HG03064 (cell line): ENCODE results near the gene DAZAP2.
A peak's percentile ranks its signal among the peaks of the same experiment; 100 is the strongest.

Source experiments
- ATAC-seq: cut with Tn5 transposase; IDR thresholded peaks from one replicate; pipeline ENCODE4 v1.9.1; 2021; ENCODE audit warnings: low read depth; ENCODE audit not compliant: unreplicated experiment

The DAZAP2 gene

GRCh38 chr12:51238510-51239334, at the start of gene DAZAP2:
DAZAP2 (plus strand) TSS chr12:51238826; CDS start chr12:51238908, 82 bp downstream.
- peak; percentile 87 for ATAC-seq

GRCh38 chr12:51189790-51190355, 48.8 kb upstream of the DAZAP2 start:
- ATAC-seq = no peak

- no peak for ATAC-seq
Measured at GRCh38 chr12:51190820-51191219, 47.8 kb upstream of the DAZAP2 start.

- ATAC-seq = no peak
Measured at GRCh38 chr12:51191516-51192283, 46.9 kb upstream of the DAZAP2 start.

- no peak for ATAC-seq
Measured at GRCh38 chr12:51192284-51192671, 46.3 kb upstream of the DAZAP2 start.

- ATAC-seq = no peak
Measured at GRCh38 chr12:51195841-51196240, 42.8 kb upstream of the DAZAP2 start.

- ATAC-seq = no peak
Measured at GRCh38 chr12:51196547-51196946, 42.1 kb upstream of the DAZAP2 start.

- ATAC-seq = no peak
Measured at GRCh38 chr12:51197736-51198567, 40.7 kb upstream of the DAZAP2 start.

- ATAC-seq = no peak
Measured at GRCh38 chr12:51198568-51199365, 39.9 kb upstream of the DAZAP2 start.

- no peak for ATAC-seq
Measured at GRCh38 chr12:51199366-51199945, 39.2 kb upstream of the DAZAP2 start.

GRCh38 chr12:51200156-51200555, 38.5 kb upstream of the DAZAP2 start:
- ATAC-seq = no peak

GRCh38 chr12:51200806-51201205, 37.8 kb upstream of the DAZAP2 start:
- no peak for ATAC-seq

GRCh38 chr12:51202718-51203117, 35.9 kb upstream of the DAZAP2 start:
- no peak for ATAC-seq

- ATAC-seq = no peak
Measured at GRCh38 chr12:51205350-51205749, 33.3 kb upstream of the DAZAP2 start.

GRCh38 chr12:51208016-51208660, 30.5 kb upstream of the DAZAP2 start:
- no peak for ATAC-seq

GRCh38 chr12:51209259-51209658, 29.4 kb upstream of the DAZAP2 start:
- ATAC-seq = no peak

GRCh38 chr12:51210690-51211395, 27.8 kb upstream of the DAZAP2 start:
- no peak for ATAC-seq

- no peak for ATAC-seq
Measured at GRCh38 chr12:51214895-51215294, 23.7 kb upstream of the DAZAP2 start.
